Measurements from ENCODE around the gene LAMC1.

The LAMC1 gene

GRCh38 chr1:183025782-183026774 lies 2.9 kb downstream of the LAMC1 start:
- H3K4me3 ChIP-seq, result peak overlapping the region; percentile 96
- DNase-seq (ENCODE audit: low spot score), result no peak
- TF ChIP-seq CTCF (IDR thresholded peaks at IDR 0.05), result no peak
- peak overlapping the region; percentile 52 to 70 for H3K27ac ChIP-seq

DNA sequence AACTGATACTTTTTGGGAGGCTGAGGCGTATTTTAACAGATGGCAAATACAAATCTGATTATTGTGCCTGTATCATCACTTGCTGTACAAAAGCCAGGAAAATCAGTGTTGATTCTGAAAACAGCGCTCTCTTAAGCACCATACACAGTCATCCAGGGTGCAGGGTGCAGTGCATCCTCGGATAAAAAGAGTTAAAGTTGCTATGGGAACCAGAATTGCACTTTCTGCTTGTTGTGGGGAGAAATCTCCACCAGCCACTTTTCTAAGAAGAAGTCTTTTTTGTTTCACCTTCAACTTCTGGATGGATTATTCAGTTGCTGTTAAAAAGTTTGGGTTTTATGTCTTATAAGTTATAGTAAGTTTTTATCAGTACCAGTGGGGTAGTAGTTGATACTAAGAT lies 3.8 kb downstream of the LAMC1 start:
- DNase-seq (ENCODE audit: low spot score), result no peak
- Histone ChIP-seq H3K27ac (no peak overlapping the region), H3K4me3 (peak overlapping the region; percentile 96)
- no peak for TF ChIP-seq CTCF (IDR thresholded peaks at IDR 0.05)

- Histone ChIP-seq H3K27ac (no peak overlapping the region), H3K4me3 (peak overlapping the region; percentile 96)
- TF ChIP-seq CTCF (IDR thresholded peaks at IDR 0.05), result no peak
- DNase-seq (ENCODE audit: low spot score), result no peak
Observed at GRCh38 chr1:183027791-183028190, 4.6 kb downstream of the LAMC1 start.

DNA sequence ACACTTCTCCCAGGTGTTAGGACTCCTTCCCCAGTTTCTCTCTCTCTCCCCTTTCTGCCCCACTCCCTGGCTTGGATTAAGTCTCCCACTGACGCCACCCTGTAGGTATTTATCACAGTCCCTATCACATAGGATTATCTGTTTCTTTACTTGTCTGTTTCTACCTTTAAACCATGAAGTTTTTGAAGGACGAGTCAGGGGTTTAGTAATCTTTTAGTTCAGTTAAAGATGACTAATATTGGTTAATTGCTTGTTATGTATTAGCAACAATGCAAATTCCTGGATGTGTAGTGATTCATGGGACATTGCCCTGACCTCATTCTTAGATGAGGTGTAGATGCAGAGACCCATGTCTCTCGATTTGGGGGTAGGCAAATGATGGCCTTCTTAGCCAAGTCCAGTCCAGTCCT lies 6.4 kb downstream of the LAMC1 start:
- Histone ChIP-seq H3K27ac (peak overlapping the region in 1 of 2 donors; percentile 29), H3K4me3 (peak overlapping the region; percentile 25)
- no peak for DNase-seq (ENCODE audit: low spot score)
- no peak for TF ChIP-seq CTCF (IDR thresholded peaks at IDR 0.05)

DNA sequence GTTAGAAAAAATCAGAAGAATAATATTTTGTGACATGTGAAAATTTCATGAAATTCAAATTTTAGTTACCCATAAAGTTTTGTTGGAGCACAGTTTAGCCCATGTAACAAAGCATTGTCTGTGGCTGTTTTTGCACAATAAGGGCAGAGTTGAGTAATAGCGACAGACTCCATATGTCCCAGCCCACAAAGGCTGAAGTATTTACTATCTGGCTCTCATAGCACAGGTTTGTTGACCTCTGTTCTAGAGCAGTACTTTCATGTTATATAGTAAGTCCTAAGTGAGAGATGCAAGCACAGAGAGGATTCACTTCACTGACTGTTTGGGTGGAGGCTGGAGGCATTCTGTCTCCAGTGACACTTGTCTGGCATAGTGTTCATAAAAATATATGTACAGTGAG lies 6.8 kb downstream of the LAMC1 start:
- peak overlapping the region in 1 of 2 donors; percentile 29 for H3K27ac ChIP-seq
- no peak for DNase-seq (ENCODE audit: low spot score)
- no peak for TF ChIP-seq CTCF (IDR thresholded peaks at IDR 0.05)
- H3K4me3 ChIP-seq, result peak overlapping the region; percentile 25

- no peak for DNase-seq (ENCODE audit: low spot score)
- Histone ChIP-seq H3K27ac (no peak overlapping the region), H3K4me3 (no peak overlapping the region)
- no peak for TF ChIP-seq CTCF (IDR thresholded peaks at IDR 0.05)
Observed at GRCh38 chr1:183032122-183032921, 9.1 kb downstream of the LAMC1 start.

Data from coronary artery (tissue), 2 donors.